SK-N-SH (cell line): ENCODE data around the gene SPTBN5. TPM values are rescaled to one million over a fixed set of nuclear protein-coding genes. Genes with fewer than 3 reads are reported as not detected.

Source experiments
- CTCF ChIA-PET: fragments of 300-600, 350-600 bp; formaldehyde crosslinking; extraction: SDS; loops from one replicate; lab custom pipeline; 2021; lab: Yijun Ruan, JAX
- POLR2A ChIA-PET: fragments of 350-600 bp; sonication (Branson Sonifier 250); formaldehyde crosslinking; extraction: SDS; loops from one replicate; lab custom pipeline; 2020; ENCODE audit warnings: antibody characterized with exemption, inconsistent platforms; lab: Yijun Ruan, JAX
- DNase-seq: peaks from one replicate; pipeline ENCODE4 v3.0.0; 2012
- H2AFZ ChIP-seq: fragments of 200-600 bp; sonication (generic); 2 replicates; pipeline ENCODE4 v1.8.1; 2016; ENCODE audit warnings: antibody characterized with exemption, mild to moderate bottlenecking, low read depth
- H3F3A ChIP-seq: fragments of 200-600 bp; sonication (generic); replicated peaks from 2 replicates; pipeline ENCODE3; 2016; ENCODE audit warnings: antibody characterized with exemption, mild to moderate bottlenecking; ENCODE audit not compliant: insufficient read depth
- H3K27ac ChIP-seq, 2 experiments: fragments of 200-500 bp in 1 of 2; fragments of 200-600 bp in 1 of 2; sonication (Bioruptor generic) in 1 of 2; sonication (generic), shearing (Covaris generic) in 1 of 2; 2 replicates each; pipeline versions ENCODE4 v1.5.1 to v1.6.1; 2014 to 2016; ENCODE audit warnings: low read depth in 2 of 2, inconsistent platforms in 1 of 2, low read length in 1 of 2, mild to moderate bottlenecking in 1 of 2, mixed read lengths in 1 of 2
- H3K27me3 ChIP-seq: fragments of 200-600 bp; sonication (generic), shearing (Covaris generic); 2 replicates; pipeline ENCODE4 v1.6.1; 2016; ENCODE audit warnings: mixed run types; ENCODE audit not compliant: insufficient read depth
- H3K36me3 ChIP-seq, 2 experiments: fragments of 200-500 bp in 1 of 2; fragments of 200-600 bp in 1 of 2; sonication (Bioruptor generic) in 1 of 2; sonication (generic) in 1 of 2; replicated peaks in 1 of 2; 2 replicates each; pipeline versions ENCODE3 to v1.5.1; 2014 to 2016; ENCODE audit warnings: low read length in 1 of 2, mild to moderate bottlenecking in 1 of 2; ENCODE audit not compliant: insufficient read depth in 2 of 2, control insufficient read depth in 1 of 2
- H3K4me1 ChIP-seq, 2 experiments: fragments of 200-500 bp in 1 of 2; fragments of 200-600 bp in 1 of 2; sonication (Bioruptor generic) in 1 of 2; sonication (generic), shearing (Covaris generic) in 1 of 2; 2 replicates each; pipeline versions ENCODE4 v1.5.1 to v1.6.1; 2014 to 2016; ENCODE audit warnings: low read depth in 1 of 2, low read length in 1 of 2, mixed run types in 1 of 2; ENCODE audit not compliant: insufficient read depth in 2 of 2, control insufficient read depth in 1 of 2
- H3K4me2 ChIP-seq: fragments of 200-600 bp; sonication (generic), shearing (Covaris generic); 2 replicates; pipeline ENCODE4 v1.6.1; 2017; ENCODE audit warnings: mixed run types
- H3K4me3 ChIP-seq, 2 experiments: fragments of 200-500 bp in 1 of 2; fragments of 200-600 bp in 1 of 2; sonication (Bioruptor generic) in 1 of 2; sonication (generic), shearing (Covaris generic) in 1 of 2; 2 replicates each; pipeline versions ENCODE4 v1.5.1 to v1.8.1; 2014 to 2016; ENCODE audit warnings: low read depth in 2 of 2, inconsistent platforms in 1 of 2, low read length in 1 of 2, mild to moderate bottlenecking in 1 of 2, mixed read lengths in 1 of 2, moderate library complexity in 1 of 2
- H3K79me2 ChIP-seq: fragments of 200-600 bp; sonication (generic); 2 replicates; pipeline ENCODE4 v1.8.1; 2017; ENCODE audit warnings: mild to moderate bottlenecking; ENCODE audit not compliant: insufficient read depth
- H3K9ac ChIP-seq: fragments of 200-600 bp; sonication (generic); 2 replicates; pipeline ENCODE4 v1.6.1; 2017; ENCODE audit warnings: mixed run types
- H3K9me2 ChIP-seq: fragments of 200-600 bp; sonication (generic); 2 replicates; pipeline ENCODE4 v1.6.1; 2017; ENCODE audit warnings: mixed run types
- H3K9me3 ChIP-seq: fragments of 200-600 bp; sonication (generic); 2 replicates; pipeline ENCODE4 v1.6.1; 2017; ENCODE audit warnings: mixed run types, mild to moderate bottlenecking, moderate library complexity
- H4K20me1 ChIP-seq: fragments of 200-600 bp; sonication (generic); 2 replicates; pipeline ENCODE4 v1.6.1; 2017; ENCODE audit warnings: mild to moderate bottlenecking, mixed run types; ENCODE audit not compliant: insufficient read depth
- CHD2 ChIP-seq: fragments of 150-350 bp; IDR thresholded peaks from 2 replicates; pipeline ENCODE4 v1.6.1; 2018; ENCODE audit warnings: low read length; ENCODE audit not compliant: partially characterized antibody
- EP300 ChIP-seq, 2 experiments: IDR thresholded peaks; 2 replicates each; pipeline versions ENCODE4 v1.4.0 to v1.6.1; 2012; ENCODE audit warnings: borderline replicate concordance in 1 of 2, low read depth in 1 of 2, low read length in 1 of 2
- FOSL2 ChIP-seq: IDR thresholded peaks from 2 replicates; pipeline ENCODE4 v1.4.0; 2012; ENCODE audit warnings: low read depth, mild to moderate bottlenecking, moderate library complexity, borderline replicate concordance
- FOXJ3 ChIP-seq: sonication (generic); formaldehyde crosslinking; IDR thresholded peaks from 2 replicates; pipeline ENCODE4 v1.5.1; 2020; ENCODE audit warnings: mild to moderate bottlenecking, missing genetic modification reagents
- FOXM1 ChIP-seq: IDR thresholded peaks from 2 replicates; pipeline ENCODE4 v1.4.0; 2012; ENCODE audit warnings: low read depth, mild to moderate bottlenecking
- GABPA ChIP-seq: IDR thresholded peaks from 2 replicates; pipeline ENCODE4 v1.4.0; 2012; ENCODE audit warnings: low read depth, mild to moderate bottlenecking
- GATA2 ChIP-seq: sonication (generic); formaldehyde crosslinking; IDR thresholded peaks from 2 replicates; pipeline ENCODE4 v1.5.0; 2020; ENCODE audit warnings: mild to moderate bottlenecking, missing genetic modification reagents
- JUND ChIP-seq: IDR thresholded peaks from 2 replicates; pipeline ENCODE4 v1.4.0; 2012
- MEF2A ChIP-seq: IDR thresholded peaks from 2 replicates; pipeline ENCODE4 v1.4.0; 2012; ENCODE audit warnings: low read depth, borderline replicate concordance
- NRF1 ChIP-seq: IDR thresholded peaks from 2 replicates; pipeline ENCODE4 v1.6.1; 2012; ENCODE audit warnings: low read depth, mild to moderate bottlenecking, low read length
- PBX3 ChIP-seq: IDR thresholded peaks from 2 replicates; pipeline ENCODE4; 2012
- POLR2AphosphoS5 ChIP-seq: IDR thresholded peaks from 2 replicates; pipeline ENCODE4 v1.6.1; 2012; ENCODE audit warnings: low read depth, low read length
- RAD21 ChIP-seq: IDR thresholded peaks from 2 replicates; pipeline ENCODE4 v1.6.1; 2012; ENCODE audit warnings: mild to moderate bottlenecking, low read length
- RXRA ChIP-seq: IDR thresholded peaks from 2 replicates; pipeline ENCODE4 v1.4.0; 2012; ENCODE audit warnings: low read depth, mild to moderate bottlenecking, borderline replicate concordance
- SIN3A ChIP-seq: IDR thresholded peaks from 2 replicates; pipeline ENCODE4 v1.6.1; 2012; ENCODE audit warnings: low read depth, mild to moderate bottlenecking, low read length, moderate library complexity, borderline replicate concordance
- SMC3 ChIP-seq: IDR thresholded peaks from 2 replicates; pipeline ENCODE4 v1.6.1; 2012; ENCODE audit warnings: low read depth, low read length, improper control_type of control experiment
- TCF12 ChIP-seq: IDR thresholded peaks from 2 replicates; pipeline ENCODE4 v1.4.0; 2012
- USF1 ChIP-seq: IDR thresholded peaks from 2 replicates; pipeline ENCODE4 v1.4.0; 2012; ENCODE audit warnings: low read depth, borderline replicate concordance
- ZBTB33 ChIP-seq: IDR thresholded peaks from 2 replicates; pipeline ENCODE4 v1.4.0; 2012; ENCODE audit warnings: low read depth, borderline replicate concordance
- WGBS: methylation state at CpG from one replicate; pipeline ENCODE4 v1.1.6; 2017; ENCODE audit warnings: low lambda C conversion rate; 5-methylcytosine and 5-hydroxymethylcytosine counted together
- polyA plus RNA-seq, 3 experiments: library from polyadenylated mRNA; depleted of rRNA; stranded (reverse); fragments of >200 nt; gene quantifications; 2 replicates each; pipeline ENCODE4 v1.2.3, GENCODE V29; 2012

SPTBN5 gene
- polyA plus RNA-seq, 1 of the 3 experiments (the other 2 are of a cell fraction) = 0.23 TPM

GRCh38 chr15:41829959-41830646 is 63.8 kb downstream of the SPTBN5 start:
- H3F3A ChIP-seq = no peaks in the 10 kb centered on the region
- no peak for DNase-seq
- CTCF ChIA-PET = interaction anchor here (3.1 kb wide), 1 partner anchor 75 kb away, joined by 16 read pairs; no protein-coding TSS in a partner anchor
- H4K20me1 ChIP-seq = no peaks in the 10 kb centered on the region
- no peak overlapping the region for H3K27ac ChIP-seq
- POLR2A ChIA-PET = no interaction called here
- no peaks in the 10 kb centered on the region for H3K27me3 ChIP-seq
- no peaks in the 10 kb centered on the region for H3K9me2 ChIP-seq
- no peak overlapping the region for H3K4me3 ChIP-seq
- 93% methylated on average over 7 of the region's 13 CpGs for WGBS
- H3K9me3 ChIP-seq = no peaks in the 10 kb centered on the region
- H2AFZ ChIP-seq = no peak overlapping the region
- no peak for TF ChIP-seq RXRA
- no peak for TF ChIP-seq MEF2A
- TF ChIP-seq TCF12 = no peak
- TF ChIP-seq SMC3 = no peak
- no peak for TF ChIP-seq CHD2
- no peak for TF ChIP-seq NRF1
- TF ChIP-seq FOXJ3 (CRISPR knock-in tag) = no peak
- TF ChIP-seq RAD21 = no peak
- TF ChIP-seq FOXM1 = no peak
- TF ChIP-seq EP300 (IDR thresholded peaks at IDR 0.05; ENCODE audit: borderline replicate concordance in 1 of 2, low read depth in 1 of 2, low read length in 1 of 2) = no peak
- no peak for TF ChIP-seq PBX3
- no peak for TF ChIP-seq GATA2
- no peak for TF ChIP-seq GABPA
- no peak for TF ChIP-seq POLR2AphosphoS5
- TF ChIP-seq SIN3A = no peak
- TF ChIP-seq USF1 = no peak
- no peak for TF ChIP-seq FOSL2
- TF ChIP-seq JUND = no peak
- TF ChIP-seq ZBTB33 = no peak
- H3K4me1 ChIP-seq = peaks cover 3 to 4% of the 10 kb centered on the region in 2 experiments; a peak in 3 of 4 replicates
- H3K36me3 ChIP-seq = peaks cover 0 to 10% of the 10 kb centered on the region in 2 experiments
- no peak overlapping the region for H3K9ac ChIP-seq
- H3K4me2 ChIP-seq = no peak overlapping the region
- no peaks in the 10 kb centered on the region for H3K79me2 ChIP-seq
